Trophoblast cell (in vitro differentiated cells and primary cell): ENCODE results near the gene DOCK11.

Experiments
- DNase-seq, 2 donors: peaks; one replicate each; pipeline ENCODE4 v3.0.0-alpha.2; 2016
- H2AFZ ChIP-seq: 2 replicates; pipeline ENCODE4 v1.6.1; 2013; ENCODE audit warnings: low read length, moderate library complexity, mild to moderate bottlenecking; ENCODE audit not compliant: insufficient read depth, poor library complexity
- H2AK5ac ChIP-seq: 2 replicates; pipeline ENCODE4 v1.6.1; 2013; ENCODE audit warnings: mild to moderate bottlenecking, low read length
- H2BK120ac ChIP-seq: 2 replicates; pipeline ENCODE4 v1.6.1; 2013; ENCODE audit warnings: low read length, mild to moderate bottlenecking, moderate library complexity; ENCODE audit not compliant: insufficient read depth, poor library complexity
- H2BK12ac ChIP-seq: 2 replicates; pipeline ENCODE4 v1.6.1; 2013; ENCODE audit warnings: mild to moderate bottlenecking, low read length, moderate library complexity
- H2BK5ac ChIP-seq: 2 replicates; pipeline ENCODE4 v1.6.1; 2013; ENCODE audit warnings: low read length, low read depth, moderate library complexity, mild to moderate bottlenecking; ENCODE audit not compliant: poor library complexity
- H3K14ac ChIP-seq: 2 replicates; pipeline ENCODE4 v1.6.1; 2013; ENCODE audit warnings: mild to moderate bottlenecking, low read length
- H3K18ac ChIP-seq: 2 replicates; pipeline ENCODE4 v1.6.1; 2013; ENCODE audit warnings: mild to moderate bottlenecking, low read length
- H3K23ac ChIP-seq: 2 replicates; pipeline ENCODE4 v1.6.1; 2013; ENCODE audit warnings: low read length
- H3K27ac ChIP-seq: 2 replicates; pipeline ENCODE4 v1.5.1; 2013; ENCODE audit warnings: low read depth, mild to moderate bottlenecking, inconsistent platforms, low read length, moderate library complexity
- H3K27me3 ChIP-seq: 2 replicates; pipeline ENCODE4 v1.6.1; 2013; ENCODE audit warnings: inconsistent platforms, mild to moderate bottlenecking, low read length, moderate library complexity; ENCODE audit not compliant: insufficient read depth
- H3K36me3 ChIP-seq, 2 experiments: 1 replicate in 1 of 2; 2 replicates in 1 of 2; pipeline ENCODE4 v1.6.1; 2013; ENCODE audit warnings: low read length in 2 of 2, mild to moderate bottlenecking in 2 of 2, moderate library complexity in 1 of 2; ENCODE audit not compliant: insufficient read depth in 2 of 2, control insufficient read depth in 1 of 2
- H3K4ac ChIP-seq: 2 replicates; pipeline ENCODE4 v1.6.1; 2013; ENCODE audit warnings: low read depth, mild to moderate bottlenecking, low read length, moderate library complexity
- H3K4me1 ChIP-seq, 2 experiments: 1 replicate in 1 of 2; 2 replicates in 1 of 2; pipeline ENCODE4 v1.6.1; 2013; ENCODE audit warnings: low read length in 2 of 2, mild to moderate bottlenecking in 2 of 2, moderate library complexity in 1 of 2; ENCODE audit not compliant: insufficient read depth in 2 of 2, control insufficient read depth in 1 of 2
- H3K4me2 ChIP-seq: 2 replicates; pipeline ENCODE4 v1.6.1; 2013; ENCODE audit warnings: inconsistent platforms, mild to moderate bottlenecking, low read length, moderate library complexity
- H3K4me3 ChIP-seq: 2 replicates; pipeline ENCODE4 v1.5.1; 2013; ENCODE audit warnings: mild to moderate bottlenecking, low read depth, low read length, inconsistent platforms
- H3K79me1 ChIP-seq: one replicate; pipeline ENCODE4 v1.6.1; 2013; ENCODE audit warnings: low read length
- H3K79me2 ChIP-seq: 2 replicates; pipeline ENCODE4 v1.6.1; 2013; ENCODE audit warnings: low read length, mild to moderate bottlenecking; ENCODE audit not compliant: control insufficient read depth, insufficient read depth, poor library complexity
- H3K9ac ChIP-seq: 2 replicates; pipeline ENCODE4 v1.6.1; 2013; ENCODE audit warnings: mild to moderate bottlenecking, low read length
- H3K9me3 ChIP-seq: 2 replicates; pipeline ENCODE4 v1.6.1; 2013; ENCODE audit warnings: low read depth, mild to moderate bottlenecking, control low read depth, inconsistent platforms, low read length; ENCODE audit not compliant: insufficient read depth
- H4K12ac ChIP-seq: 2 replicates; pipeline ENCODE4 v1.6.1; 2013; ENCODE audit warnings: low read depth, mild to moderate bottlenecking, low read length, moderate library complexity
- H4K8ac ChIP-seq: 2 replicates; pipeline ENCODE4 v1.6.1; 2013; ENCODE audit warnings: low read depth, mild to moderate bottlenecking, low read length, moderate library complexity
- H4K91ac ChIP-seq: one replicate; pipeline ENCODE4 v1.6.1; 2013; ENCODE audit warnings: low read depth, mild to moderate bottlenecking, low read length, moderate library complexity
- WGBS: extraction: QIAGEN DNeasy Blood & Tissue Kit; methylation state at CpG from one replicate; pipeline ENCODE4 v1.1.7; 2013; ENCODE audit warnings: missing lambda C conversion rate; ENCODE audit not compliant: insufficient read length, insufficient coverage; ENCODE audit errors: extremely low coverage; 5-methylcytosine and 5-hydroxymethylcytosine counted together

DOCK11 gene

DNA sequence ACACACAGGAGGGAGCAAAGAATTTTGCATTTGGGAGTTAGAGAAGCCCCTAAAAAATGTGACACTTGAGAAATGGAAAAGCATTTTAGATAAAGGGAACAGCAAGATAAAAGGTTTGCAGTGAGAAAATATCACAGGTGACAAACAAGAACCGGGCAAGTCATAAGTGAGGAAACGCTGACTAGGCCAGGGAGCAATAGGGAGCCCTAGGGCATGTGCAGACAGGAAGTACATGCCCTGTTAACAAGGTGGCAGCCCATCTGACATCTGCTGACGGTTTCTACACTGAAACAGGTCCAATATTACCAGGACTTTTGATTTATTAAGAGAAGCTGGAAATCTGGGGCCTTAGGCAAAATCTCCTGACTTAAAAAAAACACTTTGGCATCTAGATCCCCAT, 227.8 kb downstream of the DOCK11 start:
- Histone ChIP-seq H4K91ac (no peak overlapping the region), H4K8ac (no peak overlapping the region)
- no CpG with 5 or more reads among the region's 3 CpGs for WGBS

DNA sequence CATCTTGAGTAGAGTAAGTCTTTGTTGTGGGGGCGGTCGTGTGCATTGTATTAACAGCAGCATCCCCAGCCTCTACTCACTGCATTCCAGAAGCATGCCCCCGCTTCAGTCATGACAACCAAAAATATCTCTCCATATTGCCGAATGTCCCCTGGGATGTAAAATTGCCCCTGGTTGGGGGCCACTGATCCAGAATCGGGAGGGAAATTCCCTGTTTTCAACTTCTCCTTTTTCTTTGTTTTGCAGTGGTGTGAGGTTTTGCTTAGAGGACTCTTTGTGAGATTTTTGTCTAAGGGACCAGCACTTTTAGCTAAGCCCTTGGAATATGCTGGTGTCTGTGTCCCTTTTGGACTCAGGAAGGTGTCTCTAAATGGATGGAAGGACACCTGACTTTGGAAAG, 228.8 kb downstream of the DOCK11 start:
- no peak overlapping the region for H3K27ac ChIP-seq
- H3K4me1 ChIP-seq: no peaks in the 10 kb centered on the region
- peaks cover 6% of the 10 kb centered on the region for H3K79me2 ChIP-seq
- H3K4ac ChIP-seq: no peak overlapping the region
- no peak overlapping the region for H2AK5ac ChIP-seq
- peaks cover 10% of the 10 kb centered on the region for H3K79me1 ChIP-seq
- H3K23ac ChIP-seq: no peak overlapping the region
- no peaks in the 10 kb centered on the region for H3K36me3 ChIP-seq
- H3K4me2 ChIP-seq: no peak overlapping the region
- no peak overlapping the region for H2BK12ac ChIP-seq
- H2AFZ ChIP-seq: no peak overlapping the region
- H3K9ac ChIP-seq: no peak overlapping the region
- no peak overlapping the region for H4K12ac ChIP-seq
- WGBS: no CpG with 5 or more reads among the region's 5 CpGs
- no peaks in the 10 kb centered on the region for H3K27me3 ChIP-seq
- H3K14ac ChIP-seq: no peak overlapping the region
- no peak overlapping the region for H4K8ac ChIP-seq
- no peaks in the 10 kb centered on the region for H3K9me3 ChIP-seq
- no peak for DNase-seq
- no peak overlapping the region for H2BK120ac ChIP-seq
- H3K18ac ChIP-seq: no peak overlapping the region
- no peak overlapping the region for H2BK5ac ChIP-seq
- H3K4me3 ChIP-seq: no peak overlapping the region
- no peak overlapping the region for H4K91ac ChIP-seq

More for the DNA sequence above, 227.8 kb downstream of the DOCK11 start:
- Histone ChIP-seq H3K4me1 (no peaks in the 10 kb centered on the region), H3K36me3 (no peaks in the 10 kb centered on the region), H2AFZ (no peak overlapping the region), H3K9me3 (no peaks in the 10 kb centered on the region), H3K9ac (no peak overlapping the region), H3K14ac (no peak overlapping the region), H2AK5ac (no peak overlapping the region), H3K79me2 (peaks cover 6% of the 10 kb centered on the region), H3K4ac (no peak overlapping the region), H2BK12ac (no peak overlapping the region), H3K4me2 (no peak overlapping the region), H2BK5ac (no peak overlapping the region), H3K27ac (no peak overlapping the region), H2BK120ac (no peak overlapping the region), H3K4me3 (no peak overlapping the region), H4K12ac (no peak overlapping the region), H3K27me3 (no peaks in the 10 kb centered on the region), H3K23ac (no peak overlapping the region), H3K79me1 (peaks cover 10% of the 10 kb centered on the region), H3K18ac (no peak overlapping the region)
- peak; percentile 10 to 28 for DNase-seq

DNA sequence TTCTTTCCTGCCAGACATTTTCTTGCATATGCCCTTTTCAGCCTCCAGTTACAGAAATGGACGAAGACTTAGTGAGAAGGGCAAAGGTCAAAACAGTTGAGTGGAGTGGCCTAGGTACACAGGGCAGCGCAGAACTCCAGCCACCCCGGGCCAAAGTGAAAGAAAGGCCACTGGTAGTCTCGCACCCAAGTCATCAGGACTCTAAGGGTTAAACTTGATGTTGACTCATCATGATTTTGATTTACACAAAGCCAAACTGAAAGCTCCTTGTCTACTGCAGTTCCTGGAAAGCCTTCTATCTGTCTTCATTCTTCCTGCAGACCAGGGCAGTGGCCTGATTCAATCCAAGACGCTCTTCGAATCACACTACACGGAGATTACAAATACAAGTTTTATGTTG, 229.2 kb downstream of the DOCK11 start:
- Histone ChIP-seq H3K36me3 (no peaks in the 10 kb centered on the region), H3K23ac (no peak overlapping the region), H3K79me1 (peaks cover 10% of the 10 kb centered on the region), H4K8ac (no peak overlapping the region), H3K4me2 (no peak overlapping the region), H3K27me3 (no peaks in the 10 kb centered on the region), H3K27ac (no peak overlapping the region), H2BK5ac (no peak overlapping the region), H3K4me1 (no peaks in the 10 kb centered on the region), H3K79me2 (peaks cover 6% of the 10 kb centered on the region), H2AK5ac (no peak overlapping the region), H3K14ac (no peak overlapping the region), H3K18ac (no peak overlapping the region), H3K4ac (no peak overlapping the region), H3K9ac (no peak overlapping the region), H2BK120ac (no peak overlapping the region), H3K4me3 (no peak overlapping the region), H4K91ac (no peak overlapping the region), H3K9me3 (no peaks in the 10 kb centered on the region), H4K12ac (no peak overlapping the region), H2BK12ac (no peak overlapping the region), H2AFZ (no peak overlapping the region)
- no CpG with 5 or more reads among the region's 7 CpGs for WGBS
- DNase-seq: no peak

DNA sequence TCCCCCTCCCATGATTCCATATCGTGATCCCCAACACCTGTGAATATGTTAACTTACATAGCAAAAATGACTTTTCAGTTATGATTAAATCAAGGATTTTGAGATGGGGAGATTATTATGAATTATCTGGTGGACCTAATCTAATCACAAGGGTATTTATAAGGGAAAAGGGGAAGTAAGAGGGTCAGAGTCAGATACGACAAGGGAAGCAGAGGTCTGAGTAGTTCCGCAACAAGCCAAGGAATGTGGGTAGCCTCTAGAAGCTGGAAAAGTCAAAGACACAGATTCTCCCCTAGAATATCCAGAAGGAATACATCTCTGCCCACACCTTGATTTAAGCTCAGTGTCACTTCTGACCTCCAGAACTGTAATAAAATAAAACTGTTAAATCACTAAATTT, 230.8 kb downstream of the DOCK11 start:
- no peaks in the 10 kb centered on the region for H3K9me3 ChIP-seq
- no peak overlapping the region for H3K4me2 ChIP-seq
- no peak overlapping the region for H3K9ac ChIP-seq
- no CpG with 5 or more reads among the region's 3 CpGs for WGBS
- no peak overlapping the region for H3K4me3 ChIP-seq
- no peak overlapping the region for H4K12ac ChIP-seq
- H4K8ac ChIP-seq: no peak overlapping the region
- H2AK5ac ChIP-seq: no peak overlapping the region
- peaks cover 10% of the 10 kb centered on the region for H3K79me1 ChIP-seq
- H2BK120ac ChIP-seq: no peak overlapping the region
- H4K91ac ChIP-seq: no peak overlapping the region
- no peak overlapping the region for H2BK12ac ChIP-seq
- no peak overlapping the region for H3K4ac ChIP-seq
- no peak overlapping the region for H3K14ac ChIP-seq
- H3K27ac ChIP-seq: no peak overlapping the region
- H3K79me2 ChIP-seq: peaks cover 6% of the 10 kb centered on the region
- H3K4me1 ChIP-seq: no peaks in the 10 kb centered on the region
- no peaks in the 10 kb centered on the region for H3K36me3 ChIP-seq
- no peak for DNase-seq
- H2AFZ ChIP-seq: no peak overlapping the region
- no peak overlapping the region for H3K23ac ChIP-seq
- no peak overlapping the region for H3K18ac ChIP-seq
- H2BK5ac ChIP-seq: no peak overlapping the region
- H3K27me3 ChIP-seq: no peaks in the 10 kb centered on the region
